B cell (primary cell): ENCODE measurements around the gene COMMD1. TPM values are rescaled to one million over a fixed set of nuclear protein-coding genes. Genes with fewer than 3 reads are reported as not detected.
"Not testable (repeated sequence)": the region's sequence is repeated elsewhere in the genome, so short reads cannot be mapped to it uniquely, and the experiment has no call there.

Source experiments
- ATAC-seq: fragments of 200-7000 bp; cut with Tn5 transposase; one replicate; pipeline ENCODE4 v1.10.0; 2021; ENCODE audit warnings: low read depth, mild to moderate bottlenecking, moderate number of reproducible peaks, moderate library complexity
- CTCF ChIA-PET: fragments of 350-600 bp; sonication (Branson Sonifier 250); formaldehyde crosslinking; loops from one replicate; lab custom pipeline; 2021; ENCODE audit warnings: antibody characterized with exemption, inconsistent platforms; lab: Charles Lee
- POLR2A ChIA-PET: fragments of 350-600 bp; sonication (Branson Sonifier 250); formaldehyde crosslinking; loops from one replicate; lab custom pipeline; 2021; ENCODE audit warnings: antibody characterized with exemption; lab: Charles Lee
- DNase-seq: peaks from one replicate; pipeline ENCODE4 v3.0.0; 2013
- H2AFZ ChIP-seq: 2 replicates; pipeline ENCODE4 v1.6.1; 2012; ENCODE audit warnings: mild to moderate bottlenecking, low read depth, low read length; ENCODE audit not compliant: insufficient read depth, poor library complexity, severe bottlenecking
- H3K27ac ChIP-seq, 2 donors: 1 replicate in 1 of 2; 2 replicates in 1 of 2; pipeline ENCODE4 v1.5.1; 2012 to 2013; ENCODE audit warnings: low read length in 2 of 2, mild to moderate bottlenecking in 2 of 2, moderate library complexity in 1 of 2
- H3K27me3 ChIP-seq, 4 experiments: fragments of 200-600 bp in 1 of 4; sonication (generic) in 1 of 4; replicated peaks in 1 of 4; 1 replicate in 2 of 4; 2 replicates in 2 of 4; pipeline versions ENCODE4 v1.6.1 to v1.7.0; 2013 to 2016; ENCODE audit warnings: low read length in 3 of 4, mild to moderate bottlenecking in 2 of 4, mixed read lengths in 1 of 4, moderate library complexity in 1 of 4; ENCODE audit not compliant: insufficient read depth in 4 of 4, control insufficient read depth in 3 of 4; ENCODE audit errors: control extremely low read depth in 1 of 4
- H3K36me3 ChIP-seq, 2 experiments: replicated peaks in 1 of 2; 1 replicate in 1 of 2; 2 replicates in 1 of 2; pipeline versions ENCODE4 v1.6.1 to v1.7.1; 2013; ENCODE audit warnings: low read length in 1 of 2; ENCODE audit not compliant: insufficient read depth in 2 of 2, control insufficient read depth in 1 of 2; ENCODE audit errors: control extremely low read depth in 1 of 2, extremely low read depth in 1 of 2
- H3K4me1 ChIP-seq, 2 donors: fragments of 200-600 bp in 1 of 2; sonication (generic) in 1 of 2; 1 replicate in 1 of 2; 2 replicates in 1 of 2; pipeline versions ENCODE4 v1.5.1 to v1.6.1; 2013 to 2017; ENCODE audit warnings: low read length in 2 of 2; ENCODE audit not compliant: control insufficient read depth in 2 of 2, insufficient read depth in 2 of 2
- H3K4me2 ChIP-seq: replicated peaks from 2 replicates; pipeline ENCODE3; 2012; ENCODE audit warnings: mild to moderate bottlenecking, low read depth, low read length; ENCODE audit not compliant: poor library complexity, severe bottlenecking
- H3K4me3 ChIP-seq, 5 experiments: fragments of 200-600 bp in 1 of 5; sonication (generic) in 1 of 5; 1 replicate in 3 of 5; 2 replicates in 2 of 5; pipeline versions ENCODE4 v1.5.1 to v1.7.0; 2011 to 2016; ENCODE audit warnings: low read length in 4 of 5, mild to moderate bottlenecking in 4 of 5, low read depth in 2 of 5, control low read depth in 1 of 5, moderate library complexity in 1 of 5; ENCODE audit not compliant: insufficient read depth in 1 of 5; ENCODE audit errors: control extremely low read depth in 1 of 5, extremely low read depth in 1 of 5
- H3K79me2 ChIP-seq: fragments of 200-600 bp; sonication (generic); one replicate; pipeline ENCODE4 v1.6.0; 2016; ENCODE audit warnings: low read length; ENCODE audit not compliant: control insufficient read depth, insufficient read depth
- H3K9ac ChIP-seq: fragments of 200-600 bp; sonication (generic); 2 replicates; pipeline ENCODE4 v1.6.1; 2017; ENCODE audit warnings: mild to moderate bottlenecking, low read length, moderate library complexity
- H3K9me3 ChIP-seq, 3 donors: one replicate each; pipeline versions ENCODE4 v1.6.1 to v1.7.1; 2013; ENCODE audit warnings: low read length in 2 of 3; ENCODE audit not compliant: control insufficient read depth in 2 of 3, insufficient read depth in 1 of 3; ENCODE audit errors: control extremely low read depth in 1 of 3
- H4K20me1 ChIP-seq: 2 replicates; pipeline ENCODE4 v1.6.0; 2012; ENCODE audit warnings: mild to moderate bottlenecking, low read length; ENCODE audit not compliant: insufficient read depth, control insufficient read depth, poor library complexity, severe bottlenecking
- H3K27ac Mint-ChIP-seq: one replicate; pipeline ENCODE4 v1.8.0; 2021; ENCODE audit warnings: mixed read lengths
- H3K27me3 Mint-ChIP-seq: one replicate; pipeline ENCODE4 v1.8.0; 2021; ENCODE audit warnings: mixed read lengths
- H3K4me1 Mint-ChIP-seq: one replicate; pipeline ENCODE4 v1.8.0; 2021; ENCODE audit warnings: mixed read lengths
- H3K4me3 Mint-ChIP-seq: one replicate; pipeline ENCODE4 v1.8.0; 2021; ENCODE audit warnings: mixed read lengths
- H3K9me3 Mint-ChIP-seq: one replicate; pipeline ENCODE4 v1.8.0; 2022; ENCODE audit warnings: mixed read lengths; ENCODE audit not compliant: insufficient read depth
- EZH2 ChIP-seq: IDR thresholded peaks from 2 replicates; pipeline ENCODE4 v1.6.1; 2012; ENCODE audit warnings: borderline replicate concordance, low read depth, mild to moderate bottlenecking, moderate library complexity, low read length; ENCODE audit not compliant: insufficient read depth, poor library complexity, severe bottlenecking
- WGBS: methylation state at CpG from one replicate; pipeline ENCODE4 v1.1.5; 2013; ENCODE audit warnings: missing lambda C conversion rate; ENCODE audit not compliant: insufficient coverage; 5-methylcytosine and 5-hydroxymethylcytosine counted together
- intact Hi-C: fragments of 100-400 bp; cut with micrococcal nuclease; formaldehyde crosslinking; loops from one replicate; pipeline ENCODE4 v1.10.0; 2022
- polyA plus RNA-seq: library from polyadenylated mRNA; depleted of rRNA; stranded (reverse); fragments of >200 nt; gene quantifications from 2 replicates; pipeline ENCODE4 v1.2.3, GENCODE V29; 2012
- total RNA-seq, 2 donors: library from RNA; stranded (reverse); fragments of 120-200 nt in 1 of 2; gene quantifications; 1 replicate in 1 of 2; 2 replicates in 1 of 2; pipeline versions ENCODE4 v1.2.3 to v1.2.4, GENCODE V29; 2013 to 2022
- TF ChIP-seq, protein P1 (sequence below): fragments of 200-600 bp; IDR thresholded peaks from one replicate; pipeline ENCODE4 v1.8.0; 2022; ENCODE audit warnings: antibody characterized with exemption, mild to moderate bottlenecking

Gene COMMD1
- total and polyA plus RNA-seq, 2 donors (not counting 1 experiment from before 2014, with no cell fraction given) = 20.6 to 25.1 TPM

DNA sequence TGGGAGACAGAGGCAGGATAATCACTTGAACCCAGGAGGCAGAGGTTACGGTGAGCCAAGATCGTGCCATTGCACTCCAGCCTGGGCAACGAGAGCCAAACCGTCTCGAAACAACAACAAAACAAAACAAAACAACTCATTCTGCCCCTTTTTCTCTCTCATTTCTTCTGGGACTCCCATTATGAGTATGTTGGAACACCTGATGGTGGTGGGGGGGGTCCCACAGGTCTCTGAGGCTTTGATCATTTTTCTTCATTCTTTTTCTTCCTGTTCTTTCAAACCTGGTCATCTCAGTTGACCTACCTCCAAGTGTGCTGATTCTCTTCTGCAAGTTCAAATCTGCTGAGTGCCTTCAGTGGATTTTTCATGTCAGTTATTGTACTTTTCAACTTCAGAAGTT, 43.4 kb upstream of the COMMD1 start:
- no peak overlapping the region for H3K4me2 ChIP-seq
- ATAC-seq (no peak), DNase-seq (no peak)
- no peaks in the 10 kb centered on the region for H3K27me3 Mint-ChIP-seq
- H4K20me1 ChIP-seq = no peaks in the 10 kb centered on the region
- H2AFZ ChIP-seq = no peak overlapping the region
- H3K9me3 Mint-ChIP-seq = peaks cover 2% of the 10 kb centered on the region
- ChIA-PET POLR2A (no interaction called here), CTCF (no interaction called here)
- H3K9me3 ChIP-seq = peaks cover 1 to 6% (median 4%) of the 10 kb centered on the region in 3 donors
- TF ChIP-seq, protein P1, sequence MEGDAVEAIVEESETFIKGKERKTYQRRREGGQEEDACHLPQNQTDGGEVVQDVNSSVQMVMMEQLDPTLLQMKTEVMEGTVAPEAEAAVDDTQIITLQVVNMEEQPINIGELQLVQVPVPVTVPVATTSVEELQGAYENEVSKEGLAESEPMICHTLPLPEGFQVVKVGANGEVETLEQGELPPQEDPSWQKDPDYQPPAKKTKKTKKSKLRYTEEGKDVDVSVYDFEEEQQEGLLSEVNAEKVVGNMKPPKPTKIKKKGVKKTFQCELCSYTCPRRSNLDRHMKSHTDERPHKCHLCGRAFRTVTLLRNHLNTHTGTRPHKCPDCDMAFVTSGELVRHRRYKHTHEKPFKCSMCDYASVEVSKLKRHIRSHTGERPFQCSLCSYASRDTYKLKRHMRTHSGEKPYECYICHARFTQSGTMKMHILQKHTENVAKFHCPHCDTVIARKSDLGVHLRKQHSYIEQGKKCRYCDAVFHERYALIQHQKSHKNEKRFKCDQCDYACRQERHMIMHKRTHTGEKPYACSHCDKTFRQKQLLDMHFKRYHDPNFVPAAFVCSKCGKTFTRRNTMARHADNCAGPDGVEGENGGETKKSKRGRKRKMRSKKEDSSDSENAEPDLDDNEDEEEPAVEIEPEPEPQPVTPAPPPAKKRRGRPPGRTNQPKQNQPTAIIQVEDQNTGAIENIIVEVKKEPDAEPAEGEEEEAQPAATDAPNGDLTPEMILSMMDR = no peak
- no peak for TF ChIP-seq EZH2
- peaks cover under 1 to 18% of the 10 kb centered on the region in 2 experiments for H3K36me3 ChIP-seq
- H3K27ac ChIP-seq = no peak overlapping the region
- H3K4me3 ChIP-seq = no peak overlapping the region
- no peak overlapping the region for H3K9ac ChIP-seq
- H3K4me3 Mint-ChIP-seq = no peak overlapping the region
- no peaks in the 10 kb centered on the region for H3K79me2 ChIP-seq
- H3K27ac Mint-ChIP-seq = no peak overlapping the region
- 100% methylated on average over 2 of the region's 5 CpGs for WGBS
- intact Hi-C loops = no loop called here
- H3K4me1 ChIP-seq = no peaks in the 10 kb centered on the region
- peaks cover 2% of the 10 kb centered on the region for H3K4me1 Mint-ChIP-seq
- no peaks in the 10 kb centered on the region for H3K27me3 ChIP-seq

DNA sequence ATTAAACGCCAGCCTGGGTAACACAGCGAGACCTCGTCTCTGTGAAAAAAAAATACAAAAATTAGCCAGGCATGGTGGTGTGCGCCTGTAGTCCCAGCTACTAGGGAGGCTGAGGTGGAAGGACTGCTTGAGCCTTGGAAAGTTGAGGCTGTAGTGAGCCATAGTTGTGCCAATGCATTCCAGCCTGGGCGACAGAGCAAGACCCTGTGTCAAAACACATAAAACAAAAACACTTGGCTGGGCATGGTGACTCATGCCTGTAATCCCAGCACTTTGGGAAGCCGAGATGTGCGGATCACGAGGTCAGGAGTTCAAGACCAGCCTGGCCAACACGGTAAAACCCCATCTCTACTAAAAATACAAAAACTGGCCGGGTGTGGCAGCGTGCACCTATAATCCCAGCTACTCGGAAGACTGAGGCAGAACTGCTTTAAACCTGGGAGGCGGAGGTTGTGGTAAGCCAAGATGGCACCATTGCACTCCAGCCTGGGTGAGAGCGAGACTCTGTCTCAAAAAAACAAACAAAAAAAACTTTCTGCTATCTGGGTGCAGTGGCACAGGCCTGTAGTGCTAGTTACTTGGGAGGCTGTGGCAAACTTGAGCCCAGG, 38.9 kb upstream of the COMMD1 start:
- H3K4me3 Mint-ChIP-seq, H3K4me1 Mint-ChIP-seq, CTCF ChIA-PET, intact Hi-C loops, H3K79me2 ChIP-seq, H3K4me3 ChIP-seq, H3K27me3 Mint-ChIP-seq, H3K9me3 Mint-ChIP-seq, H4K20me1 ChIP-seq, H3K27ac ChIP-seq, ATAC-seq, H3K27ac Mint-ChIP-seq, H3K4me2 ChIP-seq, H3K4me1 ChIP-seq, DNase-seq, H3K9ac ChIP-seq, H2AFZ ChIP-seq, H3K27me3 ChIP-seq, H3K9me3 ChIP-seq: not testable (repeated sequence)
- WGBS = 96% methylated on average over 10 of the region's 14 CpGs
- H3K36me3 ChIP-seq = peaks cover 10 to 49% of the 10 kb centered on the region in 2 experiments
- POLR2A ChIA-PET = interaction anchor here (0.8 to 1.1 kb wide), 2 partner anchors 12 to 578 kb away, joined by 3 to 6 read pairs; no protein-coding TSS in a partner anchor
